ENCODE data around the gene NEK3.

The NEK3 gene

DNA sequence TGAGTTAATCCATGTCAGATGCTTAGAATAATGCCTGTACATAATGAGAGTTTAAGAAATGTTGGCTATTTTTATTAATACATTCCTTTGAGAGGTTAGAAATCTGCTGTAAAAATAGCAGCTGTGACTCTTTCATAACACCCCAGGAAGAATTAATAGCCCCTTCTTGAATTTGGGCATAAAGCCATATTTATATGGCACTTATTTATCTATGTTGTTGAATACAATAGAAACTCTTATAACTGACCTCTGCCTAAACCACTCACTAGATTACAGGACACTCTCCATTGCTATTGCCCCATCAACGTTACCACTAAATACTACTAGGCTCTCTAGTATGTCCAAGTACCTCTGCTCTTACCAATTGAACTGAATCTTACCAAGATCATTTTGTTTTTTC is 46.8 kb downstream of the NEK3 start:
- H3K36me3 ChIP-seq (ENCODE audit: insufficient read depth, low read length), result no peaks in the 10 kb centered on the region
- no peak overlapping the region for H2AFZ ChIP-seq (ENCODE audit: low read length)
- no peak for TF ChIP-seq EZH2 (IDR thresholded peaks at IDR 0.05; ENCODE audit: borderline replicate concordance, low read length)
- TF ChIP-seq, protein P1, sequence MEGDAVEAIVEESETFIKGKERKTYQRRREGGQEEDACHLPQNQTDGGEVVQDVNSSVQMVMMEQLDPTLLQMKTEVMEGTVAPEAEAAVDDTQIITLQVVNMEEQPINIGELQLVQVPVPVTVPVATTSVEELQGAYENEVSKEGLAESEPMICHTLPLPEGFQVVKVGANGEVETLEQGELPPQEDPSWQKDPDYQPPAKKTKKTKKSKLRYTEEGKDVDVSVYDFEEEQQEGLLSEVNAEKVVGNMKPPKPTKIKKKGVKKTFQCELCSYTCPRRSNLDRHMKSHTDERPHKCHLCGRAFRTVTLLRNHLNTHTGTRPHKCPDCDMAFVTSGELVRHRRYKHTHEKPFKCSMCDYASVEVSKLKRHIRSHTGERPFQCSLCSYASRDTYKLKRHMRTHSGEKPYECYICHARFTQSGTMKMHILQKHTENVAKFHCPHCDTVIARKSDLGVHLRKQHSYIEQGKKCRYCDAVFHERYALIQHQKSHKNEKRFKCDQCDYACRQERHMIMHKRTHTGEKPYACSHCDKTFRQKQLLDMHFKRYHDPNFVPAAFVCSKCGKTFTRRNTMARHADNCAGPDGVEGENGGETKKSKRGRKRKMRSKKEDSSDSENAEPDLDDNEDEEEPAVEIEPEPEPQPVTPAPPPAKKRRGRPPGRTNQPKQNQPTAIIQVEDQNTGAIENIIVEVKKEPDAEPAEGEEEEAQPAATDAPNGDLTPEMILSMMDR (IDR thresholded peaks at IDR 0.05; ENCODE audit: low read length), result no peak
- no peaks in the 10 kb centered on the region for H3K4me1 ChIP-seq (ENCODE audit: insufficient read depth, low read length, severe bottlenecking)
- H3K9me3 ChIP-seq (ENCODE audit: low read length), result no peaks in the 10 kb centered on the region
- no peak overlapping the region for H3K9ac ChIP-seq (ENCODE audit: low read length)
- no peaks in the 10 kb centered on the region for H3K27me3 ChIP-seq (ENCODE audit: insufficient read depth, low read length)
- H3F3A ChIP-seq (ENCODE audit: insufficient read depth, low read length), result no peaks in the 10 kb centered on the region
- H4K20me1 ChIP-seq (ENCODE audit: insufficient read depth, low read length), result no peaks in the 10 kb centered on the region
- no peak overlapping the region for H3K27ac ChIP-seq (ENCODE audit: low read depth, low read length, poor library complexity, severe bottlenecking)
- H3K4me2 ChIP-seq (ENCODE audit: low read length), result no peak overlapping the region
- H3K9me2 ChIP-seq (ENCODE audit: low read depth, low read length), result no peaks in the 10 kb centered on the region
- H3K4me3 ChIP-seq (ENCODE audit: low read depth, low read length, poor library complexity, severe bottlenecking), result no peak overlapping the region
- H3K79me2 ChIP-seq (ENCODE audit: insufficient read depth, low read length), result no peaks in the 10 kb centered on the region

DNA sequence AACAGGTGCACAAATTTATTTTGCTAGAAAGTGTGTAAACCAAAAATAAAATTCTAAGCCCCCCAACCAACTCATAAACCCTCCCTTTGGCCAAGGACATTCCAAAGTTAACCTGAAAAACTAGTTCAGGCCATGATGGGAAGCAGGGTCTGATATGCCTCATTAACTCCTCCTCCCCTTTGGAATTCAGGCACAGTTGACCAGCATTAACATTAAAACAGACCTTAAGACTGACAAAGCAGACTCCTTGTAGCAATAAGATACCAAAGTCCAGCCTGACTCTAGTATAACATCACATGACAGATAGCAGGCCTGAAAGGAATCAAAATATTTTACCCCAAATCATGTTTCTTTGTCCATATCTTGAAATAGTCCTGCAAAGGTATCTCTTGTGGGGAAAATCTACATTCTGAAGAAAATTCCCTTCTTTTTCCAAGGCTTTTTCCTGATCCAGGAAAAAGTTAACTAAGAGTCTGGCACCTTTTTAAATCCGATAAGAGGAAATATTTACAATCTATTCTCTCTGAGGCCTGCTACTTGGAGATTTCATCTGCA is 50.2 kb downstream of the NEK3 start:
- Histone ChIP-seq H3K4me2 (ENCODE audit: low read length) (no peak overlapping the region), H3K9ac (ENCODE audit: low read length) (no peak overlapping the region), H3K9me2 (ENCODE audit: low read depth, low read length) (no peaks in the 10 kb centered on the region), H4K20me1 (ENCODE audit: insufficient read depth, low read length) (no peaks in the 10 kb centered on the region), H3K36me3 (ENCODE audit: insufficient read depth, low read length) (no peaks in the 10 kb centered on the region), H3F3A (ENCODE audit: insufficient read depth, low read length) (no peaks in the 10 kb centered on the region), H3K9me3 (ENCODE audit: low read length) (no peaks in the 10 kb centered on the region), H3K79me2 (ENCODE audit: insufficient read depth, low read length) (no peaks in the 10 kb centered on the region), H3K27ac (ENCODE audit: low read depth, low read length, poor library complexity, severe bottlenecking) (no peak overlapping the region), H3K4me3 (ENCODE audit: low read depth, low read length, poor library complexity, severe bottlenecking) (no peak overlapping the region), H3K4me1 (ENCODE audit: insufficient read depth, low read length, severe bottlenecking) (no peaks in the 10 kb centered on the region), H2AFZ (ENCODE audit: low read length) (no peak overlapping the region), H3K27me3 (ENCODE audit: insufficient read depth, low read length) (no peaks in the 10 kb centered on the region)
- TF ChIP-seq EZH2 (IDR thresholded peaks at IDR 0.05; ENCODE audit: borderline replicate concordance, low read length), result no peak
- TF ChIP-seq, protein P1 (IDR thresholded peaks at IDR 0.05; ENCODE audit: low read length), result no peak

DNA sequence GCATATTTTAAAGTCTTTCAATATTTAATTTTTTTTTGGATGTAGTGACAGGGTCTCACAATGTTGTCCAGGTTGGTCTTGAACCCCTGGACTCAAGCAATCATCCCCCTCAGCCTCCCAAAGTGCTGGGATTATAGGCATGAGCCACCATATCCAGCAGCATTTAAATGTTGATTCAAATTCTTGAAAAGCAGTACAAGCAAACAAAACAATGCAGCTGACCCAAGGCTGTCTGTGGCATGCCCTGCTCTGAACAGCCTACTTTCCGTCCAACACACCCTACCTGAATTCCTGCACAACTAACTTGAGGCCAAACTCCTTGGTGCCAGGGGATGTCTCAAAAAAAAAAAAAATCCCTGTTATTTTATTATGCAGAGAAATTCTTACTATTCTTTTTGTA is 53.6 kb downstream of the NEK3 start:
- Histone ChIP-seq H3K9me3 (ENCODE audit: low read length) (no peaks in the 10 kb centered on the region), H3K27ac (ENCODE audit: low read depth, low read length, poor library complexity, severe bottlenecking) (no peak overlapping the region)
- no peak for TF ChIP-seq EZH2 (IDR thresholded peaks at IDR 0.05; ENCODE audit: borderline replicate concordance, low read length)
- TF ChIP-seq, protein P1 (IDR thresholded peaks at IDR 0.05; ENCODE audit: low read length), result no peak

More for the DNA sequence above, 53.6 kb downstream of the NEK3 start:
- no peaks in the 10 kb centered on the region for H3K79me2 ChIP-seq (ENCODE audit: insufficient read depth, low read length)
- no peak overlapping the region for H3K4me2 ChIP-seq (ENCODE audit: low read length)
- no peak overlapping the region for H3K4me3 ChIP-seq (ENCODE audit: low read depth, low read length, poor library complexity, severe bottlenecking)
- H3K4me1 ChIP-seq (ENCODE audit: insufficient read depth, low read length, severe bottlenecking), result no peaks in the 10 kb centered on the region
- no peaks in the 10 kb centered on the region for H3K36me3 ChIP-seq (ENCODE audit: insufficient read depth, low read length)
- no peaks in the 10 kb centered on the region for H3F3A ChIP-seq (ENCODE audit: insufficient read depth, low read length)
- no peak overlapping the region for H3K9ac ChIP-seq (ENCODE audit: low read length)
- no peaks in the 10 kb centered on the region for H4K20me1 ChIP-seq (ENCODE audit: insufficient read depth, low read length)
- H3K9me2 ChIP-seq (ENCODE audit: low read depth, low read length), result no peaks in the 10 kb centered on the region
- H2AFZ ChIP-seq (ENCODE audit: low read length), result no peak overlapping the region
- H3K27me3 ChIP-seq (ENCODE audit: insufficient read depth, low read length), result no peaks in the 10 kb centered on the region
